Activated gamma-delta T cell treated with anti-CD3 and anti-CD28 coated beads, Interleukin-2, amount 50 U/mL, for 16 hours (primary cell): ENCODE data around the gene GAS7.
A peak's percentile ranks its signal among the peaks of the same experiment; 100 is the strongest.
"Not testable (repeated sequence)": the region's sequence is repeated elsewhere in the genome, so short reads cannot be mapped to it uniquely, and the experiment has no call there.

ENCODE experiments used
- DNase-seq: peaks from one replicate; pipeline ENCODE4 v3.0.0-alpha.2; 2020; ENCODE audit warnings: low read depth

GAS7 gene

DNA sequence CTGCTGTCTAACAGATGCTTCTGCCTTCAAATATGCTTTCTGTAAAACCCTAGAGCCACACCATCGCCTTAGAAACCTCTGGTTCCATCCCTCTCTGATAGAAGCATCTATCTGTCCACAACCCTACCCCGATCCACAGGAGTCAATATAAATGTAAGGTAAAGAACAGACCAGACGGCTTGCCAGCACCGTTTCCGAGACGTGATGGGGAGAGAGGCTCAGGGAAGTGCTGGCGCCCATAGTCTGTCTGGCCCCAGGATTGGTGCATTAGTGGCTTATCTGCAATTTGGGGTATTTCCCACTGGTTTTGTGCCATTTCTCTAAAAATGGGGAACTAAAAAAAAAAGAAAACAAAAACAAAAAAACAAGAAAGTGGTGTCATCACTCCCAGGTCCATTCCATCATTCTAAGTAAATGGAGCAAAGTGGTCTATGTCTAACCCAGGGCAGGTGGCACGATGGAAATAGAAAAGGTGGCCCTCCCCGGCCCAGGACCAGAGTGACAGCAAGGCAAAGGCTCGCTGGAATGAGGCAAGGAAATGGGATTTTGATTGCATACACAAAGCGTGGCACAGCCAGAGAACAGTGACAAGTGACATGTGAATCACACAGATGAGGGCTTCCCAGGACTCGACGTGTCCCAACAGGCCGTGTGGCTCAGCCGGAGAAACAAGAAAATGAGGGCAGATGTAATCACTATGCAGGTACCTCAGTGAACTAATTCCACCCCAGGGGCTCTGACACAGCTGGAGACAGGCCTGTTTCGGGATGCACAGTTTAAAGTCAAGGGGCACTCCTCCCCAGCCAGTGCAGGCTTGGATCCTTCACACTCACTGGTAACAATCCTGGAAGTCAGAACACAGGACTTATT is 125.6 kb downstream of the GAS7 start:
- DNase-seq, result no peak

DNA sequence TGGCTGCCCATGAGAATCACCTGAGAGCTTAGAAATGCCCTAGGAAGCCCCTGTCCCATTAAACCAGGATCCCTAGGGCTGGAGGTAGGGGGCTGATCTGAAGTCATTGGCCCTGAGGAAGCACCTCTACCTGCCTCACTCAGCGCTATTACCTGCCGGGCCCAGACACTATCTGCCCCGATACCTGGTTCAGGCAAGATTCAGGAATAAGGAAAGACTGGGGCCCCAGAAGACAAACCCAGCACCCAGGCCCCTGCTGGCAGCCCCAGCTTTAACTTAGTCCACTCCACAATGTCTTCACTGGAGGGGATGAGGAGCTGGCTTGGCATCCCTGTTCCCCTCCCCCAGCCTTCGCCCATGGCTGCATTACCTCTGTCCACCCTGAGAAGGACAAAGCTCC is 126.3 kb downstream of the GAS7 start:
- DNase-seq, result no peak

DNA sequence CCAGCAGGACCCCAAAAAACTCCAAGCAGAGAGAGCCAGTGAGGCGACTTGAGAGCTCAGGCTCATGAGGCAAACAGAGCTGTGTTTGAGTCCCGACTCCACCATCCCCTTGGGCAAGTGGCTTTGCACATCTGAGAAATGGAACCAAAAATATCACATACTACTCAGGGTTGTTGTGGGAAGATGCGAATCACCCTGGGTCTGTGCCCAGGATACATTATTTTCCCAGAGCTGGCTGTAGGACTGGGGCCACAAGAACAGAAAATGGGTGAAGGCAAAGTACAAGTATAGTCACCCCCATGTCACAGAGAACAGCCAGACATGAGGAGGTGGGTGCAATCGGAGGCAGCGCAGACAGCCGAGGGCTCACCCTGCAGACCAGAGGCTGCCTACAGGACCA is 127.3 kb downstream of the GAS7 start:
- no peak for DNase-seq

DNA sequence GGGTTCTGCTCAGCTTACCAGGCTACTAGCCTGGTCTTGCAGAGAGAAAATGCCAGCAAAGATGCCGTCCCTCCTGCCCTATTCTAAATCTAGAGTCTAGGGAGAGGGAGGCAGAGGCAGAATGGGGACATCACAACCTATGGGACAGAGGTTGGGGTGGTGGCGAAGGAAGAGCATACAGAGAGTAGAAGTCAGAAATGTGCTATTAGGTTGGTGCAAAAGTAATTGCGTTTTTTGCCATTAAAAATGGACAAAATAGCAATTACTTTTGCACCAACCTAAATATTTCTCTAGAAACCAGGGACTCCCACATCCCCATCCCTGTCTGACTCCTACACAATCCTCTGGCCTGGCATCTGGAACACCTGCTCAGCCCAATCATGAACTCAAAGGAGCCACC is 127.7 kb downstream of the GAS7 start:
- no peak for DNase-seq

DNA sequence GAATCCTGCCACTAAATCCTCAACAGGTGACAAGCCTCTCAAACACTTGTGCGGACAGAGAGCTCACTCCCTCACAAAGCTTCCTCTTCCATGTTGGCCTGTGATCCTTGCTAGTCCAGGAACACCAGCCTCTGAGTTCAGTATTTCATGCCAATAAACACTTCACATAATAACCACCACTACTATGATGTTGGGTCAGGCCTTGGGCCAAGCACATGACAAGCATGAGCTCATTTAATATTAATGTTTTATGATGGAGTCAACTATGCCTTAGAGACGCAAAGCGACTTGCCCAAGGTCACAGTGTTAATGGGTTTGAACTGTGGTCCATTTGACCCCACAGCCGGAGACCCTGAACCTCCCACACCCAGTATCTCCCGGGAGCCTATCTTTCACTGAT is 129.1 kb downstream of the GAS7 start:
- DNase-seq, result no peak

DNA sequence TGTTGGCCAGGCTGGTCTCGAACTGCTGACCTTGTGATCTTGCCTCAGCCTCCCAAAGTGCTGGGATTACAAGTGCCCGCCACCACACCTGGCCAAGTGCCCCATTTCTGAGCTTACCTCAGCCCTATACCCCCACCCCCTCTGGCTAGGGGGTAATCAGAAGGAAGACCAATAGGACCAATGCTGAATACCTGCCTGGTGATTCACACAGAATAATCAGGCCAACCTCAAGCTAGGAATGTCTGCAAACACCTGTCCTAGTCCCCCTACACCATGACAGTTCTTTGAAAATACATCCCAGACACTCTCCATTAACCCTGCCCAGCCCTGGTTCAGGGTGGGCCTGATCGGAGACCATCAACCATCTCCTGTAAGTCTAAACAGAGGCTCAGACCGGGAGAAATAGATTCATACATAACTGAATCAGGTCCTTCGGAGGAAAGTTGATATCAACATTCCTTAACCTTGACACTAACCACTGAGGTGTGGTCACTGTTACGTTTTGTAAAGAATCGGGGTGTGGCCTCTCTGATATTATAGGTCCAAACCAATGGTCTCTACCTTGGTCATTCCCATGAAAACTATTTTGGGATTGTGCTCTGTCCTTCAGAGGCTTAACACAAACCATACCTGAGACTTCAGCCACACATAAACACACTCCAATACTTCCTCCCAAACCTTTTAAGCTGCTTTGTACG is 130.8 kb downstream of the GAS7 start:
- DNase-seq, result no peak

DNA sequence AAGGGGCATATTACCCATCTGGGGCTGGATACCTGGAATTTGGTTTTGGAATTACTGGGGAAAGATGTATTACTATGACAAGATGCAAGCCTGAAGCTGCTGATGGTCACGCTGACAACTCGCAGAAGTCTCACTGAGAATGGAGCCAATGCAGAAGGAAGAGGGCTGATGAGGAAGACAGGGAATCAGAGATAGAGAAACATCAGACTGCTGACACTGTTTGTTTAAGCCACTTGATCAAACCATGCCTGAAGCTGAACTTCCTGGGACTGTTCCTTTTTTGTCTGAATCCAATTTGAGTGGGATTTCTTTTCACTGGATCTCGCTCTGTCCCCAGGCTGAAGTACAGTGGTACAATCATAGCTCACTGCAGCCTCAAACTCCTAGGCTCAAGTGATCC is 133.9 kb downstream of the GAS7 start:
- no peak for DNase-seq

DNA sequence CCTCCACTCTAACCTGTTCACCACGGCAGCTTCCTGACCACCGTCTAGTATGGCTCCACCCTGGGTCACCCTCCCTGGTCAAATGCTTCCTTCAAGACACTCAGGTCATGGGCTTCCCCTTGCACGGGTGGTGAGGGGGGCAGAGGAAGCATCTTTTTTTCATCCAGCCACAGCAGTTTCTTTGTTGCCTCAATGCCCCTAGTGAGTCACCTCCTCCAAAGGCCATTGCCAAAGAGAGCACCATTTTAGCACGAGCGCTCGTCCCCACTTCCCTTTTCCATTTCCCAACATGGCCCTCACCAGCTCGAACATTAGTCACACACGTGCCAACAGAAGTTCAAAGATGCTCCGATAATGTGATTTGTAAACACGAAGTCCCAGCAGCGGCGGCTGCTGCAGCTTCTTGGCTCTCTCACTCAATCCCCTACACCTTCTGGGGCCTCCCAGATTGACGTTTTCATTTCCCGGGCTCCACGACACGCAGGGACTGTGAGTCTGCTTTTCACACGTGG is 134.6 kb downstream of the GAS7 start:
- DNase-seq, result peak; percentile 33

DNA sequence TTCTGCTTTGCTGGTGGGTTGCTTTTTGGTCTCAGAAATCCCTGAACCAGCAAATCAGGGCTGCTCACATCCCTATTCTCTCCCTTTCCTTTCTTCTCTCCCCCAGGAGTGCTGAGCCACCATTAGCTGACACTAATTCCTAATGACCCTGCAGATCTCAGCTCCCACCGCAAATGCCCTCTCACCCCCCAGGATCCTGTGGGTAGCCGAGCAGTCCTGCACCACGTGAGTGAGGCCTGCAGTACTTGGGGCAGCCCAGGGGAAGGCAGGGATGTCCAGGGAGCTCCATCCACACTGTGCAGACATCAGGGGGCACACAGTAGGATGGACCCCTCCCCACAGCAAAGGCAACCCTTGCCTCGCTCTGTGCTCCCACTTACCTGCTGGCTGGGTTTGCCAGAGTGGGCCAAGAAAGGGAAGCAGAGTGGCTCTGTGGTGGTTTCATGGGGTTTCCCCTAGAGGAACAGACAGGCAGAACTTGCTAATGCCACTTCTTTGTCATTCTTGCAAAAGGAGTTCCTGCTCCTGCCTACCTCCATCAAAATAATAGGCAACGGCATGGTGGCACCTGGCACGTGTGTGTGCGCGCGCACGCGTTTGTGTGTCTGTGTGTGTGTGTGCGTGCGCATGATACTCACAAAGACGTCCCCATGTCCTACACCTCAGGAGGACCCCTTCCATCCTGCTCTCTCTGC is 135.6 kb downstream of the GAS7 start:
- no peak for DNase-seq

DNA sequence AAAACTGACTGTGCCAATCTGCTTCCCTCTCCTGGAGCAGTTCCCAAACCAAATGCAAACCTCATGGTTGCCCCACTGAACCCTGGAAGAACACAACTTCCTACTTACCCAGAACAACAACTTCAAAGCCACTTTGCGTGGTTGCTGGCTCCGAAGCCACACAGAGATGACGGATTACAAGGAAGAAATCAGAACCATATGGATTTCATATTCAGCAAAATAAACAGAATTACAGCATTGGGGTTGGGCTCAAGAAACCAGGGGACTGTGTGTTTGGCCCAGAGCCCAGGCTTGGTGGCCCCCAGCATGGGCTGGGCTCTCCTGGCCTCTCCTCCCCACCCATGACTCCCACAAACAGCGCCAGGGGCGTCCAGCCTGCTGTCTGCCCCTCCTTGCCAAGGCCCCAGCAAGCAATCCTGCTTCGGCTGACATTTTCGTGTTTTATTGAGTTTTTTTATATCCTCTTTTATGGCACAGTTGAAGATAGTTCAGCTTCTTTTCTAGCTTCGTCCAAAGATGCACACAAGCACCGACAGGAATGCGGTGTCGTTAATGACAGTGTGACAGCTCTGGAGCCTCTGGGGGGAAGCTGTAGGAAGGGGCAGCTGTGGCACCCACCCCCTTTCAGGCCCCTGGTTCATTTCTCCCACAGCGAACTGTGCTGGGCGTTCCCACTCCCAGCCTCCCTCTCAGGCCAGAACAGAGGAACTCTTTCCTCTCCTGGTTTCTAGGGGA is 137.1 kb downstream of the GAS7 start:
- DNase-seq, result no peak

DNA sequence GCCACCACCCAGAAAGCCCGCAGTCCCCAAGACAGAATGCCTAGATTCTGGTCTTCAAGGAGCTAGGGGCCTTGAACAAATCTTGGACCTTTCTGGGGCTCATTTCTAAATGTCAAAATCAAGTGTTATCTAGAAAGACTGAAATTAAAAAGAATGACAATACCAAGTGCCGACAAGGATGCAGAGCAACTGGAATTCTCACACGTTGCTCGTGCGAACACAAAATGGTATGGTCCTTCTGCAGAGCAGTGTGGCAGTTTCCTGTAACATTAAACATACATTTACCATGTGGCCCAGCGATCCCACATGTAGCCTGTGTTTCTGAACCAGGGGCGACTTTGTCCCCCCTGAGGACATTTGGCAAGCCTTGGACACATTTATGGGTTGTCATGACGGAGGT is 137.9 kb downstream of the GAS7 start:
- DNase-seq, result no peak

DNA sequence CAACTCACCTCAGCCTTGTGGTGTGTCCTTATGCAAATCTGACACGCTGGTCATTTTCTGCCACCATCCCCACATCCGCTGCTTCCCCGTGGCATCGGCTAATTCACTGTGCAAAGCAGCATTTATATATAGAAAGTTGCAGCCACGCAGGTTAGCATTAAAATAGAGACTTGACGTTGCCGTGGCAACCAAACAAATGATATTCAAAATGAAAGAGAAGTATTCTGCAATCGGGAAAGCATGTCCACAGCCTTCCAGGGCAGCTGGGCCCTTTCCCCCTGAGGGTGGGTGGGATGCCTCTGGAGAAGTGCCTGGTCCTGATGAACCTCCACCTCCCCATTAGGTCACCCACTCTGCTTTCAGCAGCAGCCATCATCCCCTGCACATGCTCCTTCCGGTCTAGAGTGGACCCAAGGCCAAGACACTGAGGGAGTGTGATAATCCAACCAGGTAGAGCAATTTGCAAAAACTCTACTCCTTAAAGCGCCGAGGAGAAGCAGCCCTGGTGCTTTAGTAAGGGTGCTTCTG is 138.7 kb downstream of the GAS7 start:
- no peak for DNase-seq

DNA sequence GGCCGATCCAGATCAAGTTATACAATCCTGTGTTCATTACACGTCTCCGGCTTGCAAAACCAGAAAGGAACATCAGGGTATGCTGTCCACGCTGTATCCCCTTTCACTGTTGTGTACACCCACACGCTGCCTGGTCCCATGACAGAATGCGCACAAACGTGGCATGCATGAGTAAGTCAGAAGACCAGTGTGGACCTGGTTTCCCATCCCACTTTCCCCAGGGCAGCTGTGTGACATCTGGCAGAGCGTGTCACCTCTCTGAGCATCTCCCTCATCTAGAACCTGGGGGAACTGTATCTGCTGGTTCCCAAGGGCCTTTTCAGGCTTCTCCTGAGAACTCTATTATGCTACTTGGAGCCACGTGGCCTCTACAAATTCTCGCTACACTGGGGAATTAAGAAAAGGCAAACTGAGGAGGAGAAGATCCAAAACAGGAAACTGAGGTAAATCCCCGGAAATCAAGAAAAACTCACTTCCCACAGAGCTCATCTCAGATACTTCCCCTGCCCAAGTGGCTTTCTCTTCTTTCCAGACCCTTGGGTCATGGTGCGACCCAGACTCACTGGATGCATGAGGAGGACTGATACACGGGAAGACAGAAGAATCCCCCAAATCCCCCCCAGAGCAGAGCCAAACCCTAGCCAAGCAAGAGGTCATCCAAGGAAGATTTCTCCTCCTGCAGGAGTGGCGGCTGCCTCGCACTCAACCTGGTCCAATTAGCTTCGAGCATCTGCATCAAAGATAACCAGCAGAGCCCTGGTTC is 139.3 kb downstream of the GAS7 start:
- no peak for DNase-seq

DNA sequence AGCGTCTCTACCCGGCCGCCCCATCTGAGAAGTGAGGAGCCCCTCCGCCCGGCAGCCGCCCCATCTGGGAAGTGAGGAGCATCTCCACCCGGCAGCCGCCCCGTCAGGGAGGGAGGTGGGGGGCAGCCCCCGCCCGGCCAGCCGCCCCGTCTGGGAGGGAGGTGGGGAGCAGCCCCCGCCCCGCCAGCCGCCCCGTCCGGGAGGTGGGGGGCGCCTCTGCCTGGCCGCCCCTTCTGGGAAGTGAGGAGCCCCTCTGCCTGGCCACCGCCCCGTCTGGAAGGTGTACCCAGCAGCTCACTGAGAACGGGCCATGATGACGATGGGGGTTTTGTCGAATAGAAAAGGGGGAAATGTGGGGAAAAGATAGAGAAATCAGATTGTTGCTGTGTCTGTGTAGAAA is 140.9 kb downstream of the GAS7 start:
- not testable (repeated sequence) for DNase-seq

DNA sequence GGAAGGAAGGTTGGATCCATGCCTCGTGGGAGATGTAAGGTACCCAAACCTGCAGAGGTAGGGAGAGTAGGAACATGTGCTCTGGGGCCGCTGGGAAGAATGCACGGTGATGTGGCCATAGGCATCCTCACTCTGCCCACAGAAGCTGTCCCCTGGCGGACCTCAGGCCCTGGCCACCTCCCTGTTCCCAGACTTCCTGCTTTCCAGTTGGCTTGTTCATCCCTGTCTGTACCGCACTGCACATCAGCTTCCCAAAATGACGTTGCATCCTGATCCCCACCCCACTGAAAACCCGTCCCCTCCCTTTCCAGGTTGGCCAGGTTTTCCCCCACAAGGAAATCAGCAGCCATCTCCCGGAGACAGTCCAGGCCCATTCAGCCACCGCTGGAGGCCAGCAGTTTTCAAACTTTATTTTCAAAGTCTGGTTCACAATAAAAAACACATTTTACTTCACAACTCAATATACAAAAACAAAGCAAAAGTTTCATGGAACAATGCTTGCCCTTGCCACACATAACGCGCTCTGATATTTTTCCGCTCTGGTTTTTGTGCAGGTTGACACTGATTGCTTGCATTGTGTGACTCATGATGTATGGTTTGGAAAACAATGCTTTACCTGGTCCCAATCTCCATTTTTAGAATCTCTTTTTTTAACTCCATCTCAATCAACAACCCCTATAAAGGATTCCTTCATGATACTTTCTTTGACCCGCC is 143.0 kb downstream of the GAS7 start:
- DNase-seq, result no peak

DNA sequence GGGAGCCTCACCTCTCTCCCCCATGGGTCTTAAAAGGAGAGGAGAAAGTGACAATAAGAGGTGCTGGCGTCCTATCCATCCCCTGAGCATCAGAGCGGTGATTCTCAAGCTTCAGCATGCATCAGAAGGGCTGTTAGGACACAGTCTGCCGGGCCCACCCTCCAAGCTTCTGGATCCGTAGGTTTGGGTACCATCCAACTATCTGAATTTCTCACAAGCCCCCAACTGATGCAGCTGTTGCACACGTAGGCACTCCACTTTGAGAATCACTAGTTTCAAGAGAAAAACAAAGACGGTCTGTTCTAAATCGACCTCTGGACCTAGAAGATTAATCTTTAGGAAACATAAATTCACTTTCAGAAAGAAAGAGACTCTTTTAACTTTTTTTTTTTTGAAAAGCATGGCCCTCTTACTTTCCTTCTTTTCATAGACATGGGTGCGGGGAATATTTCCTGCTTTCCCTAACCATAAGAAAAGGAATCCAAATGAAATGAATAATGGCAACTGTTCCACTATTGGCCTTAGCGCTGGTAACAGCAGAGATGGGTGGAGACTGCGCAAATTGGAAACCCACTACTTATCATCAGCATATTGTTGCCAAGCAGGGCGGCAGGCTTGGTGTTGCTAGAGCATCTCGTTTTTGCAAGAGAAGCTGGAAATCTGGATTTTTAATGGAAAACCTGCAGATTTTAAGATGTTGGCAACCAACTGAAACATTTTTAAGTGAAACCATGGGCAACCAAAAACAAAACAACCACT is 144.4 kb downstream of the GAS7 start:
- DNase-seq, result no peak

DNA sequence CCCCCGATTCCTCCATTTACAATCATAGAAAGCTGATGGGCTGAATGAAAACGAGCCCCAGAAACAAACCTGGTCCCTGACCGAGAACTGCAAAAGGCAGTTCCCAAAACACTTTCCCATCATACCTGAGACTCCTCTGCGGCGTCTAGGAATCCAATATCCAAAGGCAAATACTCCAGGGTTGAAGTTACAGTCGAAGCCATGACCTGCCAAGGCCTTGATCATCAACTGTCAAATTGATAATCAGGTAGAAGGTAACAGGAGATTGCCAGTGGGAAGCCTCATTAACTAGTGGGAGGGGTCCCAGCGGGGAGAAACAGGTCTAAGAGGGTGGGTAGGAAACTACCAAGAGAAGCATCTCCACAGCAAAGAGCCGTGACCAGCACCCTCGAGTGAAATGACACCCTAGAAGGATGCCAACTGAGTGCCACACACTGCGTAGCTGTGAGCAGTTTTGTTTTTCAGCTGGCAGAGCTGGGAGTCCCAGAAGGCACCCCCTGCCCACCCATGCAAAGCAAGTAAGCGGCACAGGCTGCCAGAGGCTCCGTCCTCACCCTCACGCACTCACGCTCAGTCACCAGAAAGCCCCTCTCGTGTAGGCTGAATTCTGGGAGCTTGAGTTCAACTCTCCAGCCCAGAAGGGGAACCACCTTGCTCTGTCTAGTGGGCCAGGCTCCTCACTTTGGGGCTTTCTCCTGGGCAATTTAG is 146.1 kb downstream of the GAS7 start:
- DNase-seq, result no peak

DNA sequence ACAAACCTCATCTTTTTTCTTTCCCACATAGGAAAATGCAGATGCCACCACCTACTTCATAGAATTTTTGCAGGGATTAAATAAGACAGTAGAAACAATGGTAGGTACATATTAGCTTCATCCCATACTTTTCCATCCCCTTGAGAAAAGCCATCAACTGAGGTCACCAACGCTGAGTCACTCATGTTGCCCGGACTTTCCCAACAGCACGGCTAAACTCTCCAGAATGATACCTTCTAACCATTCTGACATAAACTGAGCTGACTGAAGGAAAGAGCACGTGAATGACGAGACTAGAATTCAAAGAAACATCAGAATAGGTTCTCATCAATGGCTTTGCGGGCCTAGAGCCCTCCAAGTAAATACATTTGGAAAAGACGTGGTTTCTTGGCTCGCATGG is 147.3 kb downstream of the GAS7 start:
- no peak for DNase-seq

DNA sequence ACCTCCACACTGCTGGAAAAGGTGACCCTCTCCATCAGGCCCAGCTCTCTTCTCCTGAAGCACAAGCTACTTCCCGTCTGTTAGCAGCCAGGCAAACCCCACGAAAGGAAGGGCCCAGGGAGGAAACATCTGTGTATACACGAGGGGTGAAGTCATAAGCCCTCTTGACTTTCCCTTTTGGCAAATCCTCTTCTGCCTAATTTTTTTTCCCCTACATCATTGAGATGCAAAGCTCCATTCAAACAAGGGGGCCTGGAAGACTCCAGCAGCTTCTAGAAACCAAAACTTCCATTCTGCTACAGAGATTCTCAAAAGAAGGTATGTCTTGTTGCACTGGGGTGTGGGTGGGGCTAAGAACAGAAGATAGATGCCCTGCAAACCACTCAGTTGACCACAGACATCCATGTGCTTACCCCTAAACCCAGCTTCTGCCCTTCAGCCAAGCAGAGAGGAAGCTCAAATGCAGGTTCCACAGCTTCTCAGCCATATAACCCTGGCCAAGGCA is 147.8 kb downstream of the GAS7 start:
- no peak for DNase-seq
